ENCODE measurements around the gene DLL1.

The DLL1 gene

GRCh38 chr6:170286246-170286933 is 4.5 kb downstream of the DLL1 start:
- in situ Hi-C loops (cut with HindIII; ENCODE audit: low pct_ligation_motif_present, low sequenced_read_pairs): no loop called here
- no peak for TF ChIP-seq CTCF (IDR thresholded peaks at IDR 0.05; ENCODE audit: low read depth, low read length, missing control alignments)
- H3K4me3 ChIP-seq (ENCODE audit: low read depth, low read length): no peak overlapping the region
- no peaks in the 10 kb centered on the region for H3K36me3 ChIP-seq (replicated peaks)
- DNase-seq: no peak
- H3K27me3 ChIP-seq (replicated peaks): peaks cover 28% of the 10 kb centered on the region
- no peak overlapping the region for H3K27ac ChIP-seq

GRCh38 chr6:170285482-170285881 is 5.4 kb downstream of the DLL1 start:
- H3K27ac ChIP-seq: no peak overlapping the region
- in situ Hi-C loops (cut with HindIII; ENCODE audit: low pct_ligation_motif_present, low sequenced_read_pairs): no loop called here
- no peak for TF ChIP-seq CTCF (IDR thresholded peaks at IDR 0.05; ENCODE audit: low read depth, low read length, missing control alignments)
- H3K4me3 ChIP-seq (ENCODE audit: low read depth, low read length): no peak overlapping the region
- no peak for DNase-seq
- no peaks in the 10 kb centered on the region for H3K36me3 ChIP-seq (replicated peaks)
- H3K27me3 ChIP-seq (replicated peaks): peaks cover 24% of the 10 kb centered on the region

GRCh38 chr6:170284866-170285469 is 5.9 kb downstream of the DLL1 start:
- no peak for DNase-seq
- TF ChIP-seq CTCF (IDR thresholded peaks at IDR 0.05; ENCODE audit: low read depth, low read length, missing control alignments): no peak
- Histone ChIP-seq H3K27ac (no peak overlapping the region), H3K36me3 (replicated peaks) (no peaks in the 10 kb centered on the region), H3K27me3 (replicated peaks) (peaks cover 18% of the 10 kb centered on the region), H3K4me3 (ENCODE audit: low read depth, low read length) (no peak overlapping the region)
- in situ Hi-C loops (cut with HindIII; ENCODE audit: low pct_ligation_motif_present, low sequenced_read_pairs): no loop called here

- in situ Hi-C loops (cut with HindIII; ENCODE audit: low pct_ligation_motif_present, low sequenced_read_pairs): no loop called here
- no peak for TF ChIP-seq CTCF (IDR thresholded peaks at IDR 0.05; ENCODE audit: low read depth, low read length, missing control alignments)
Measured at GRCh38 chr6:170284126-170284773, 6.6 kb downstream of the DLL1 start.

GRCh38 chr6:170283212-170284081 is 7.4 kb downstream of the DLL1 start:
- H3K36me3 ChIP-seq (replicated peaks): no peaks in the 10 kb centered on the region
- no peak for TF ChIP-seq CTCF (IDR thresholded peaks at IDR 0.05; ENCODE audit: low read depth, low read length, missing control alignments)
- H3K27ac ChIP-seq: no peak overlapping the region
- in situ Hi-C loops (cut with HindIII; ENCODE audit: low pct_ligation_motif_present, low sequenced_read_pairs): no loop called here
- H3K27me3 ChIP-seq (replicated peaks): peaks cover 6% of the 10 kb centered on the region
- DNase-seq: no peak
- no peak overlapping the region for H3K4me3 ChIP-seq (ENCODE audit: low read depth, low read length)

More at GRCh38 chr6:170284126-170284773, 6.6 kb downstream of the DLL1 start:
- no peaks in the 10 kb centered on the region for H3K36me3 ChIP-seq (replicated peaks)
- H3K27ac ChIP-seq: no peak overlapping the region
- peaks cover 13% of the 10 kb centered on the region for H3K27me3 ChIP-seq (replicated peaks)
- H3K4me3 ChIP-seq (ENCODE audit: low read depth, low read length): no peak overlapping the region
- no peak for DNase-seq

Data from brain microvascular endothelial cell (primary cell).